SU-DHL-6 (cell line): ENCODE measurements around the gene COL26A1.
A peak's percentile ranks its signal among the peaks of the same experiment; 100 is the strongest.
"Not testable (repeated sequence)": the region's sequence is repeated elsewhere in the genome, so short reads cannot be mapped to it uniquely, and the experiment has no call there.

Experiments
- H2AFZ ChIP-seq: fragments of 200-600 bp; sonication (generic); 2 replicates; pipeline ENCODE4 v1.6.1; 2014; ENCODE audit warnings: low read depth, mild to moderate bottlenecking, moderate library complexity, mixed read lengths, antibody characterized with exemption, low read length; ENCODE audit not compliant: severe bottlenecking
- H3F3A ChIP-seq: fragments of 200-600 bp; shearing (Covaris generic); 2 replicates; pipeline ENCODE4 v1.6.0; 2016; ENCODE audit warnings: antibody characterized with exemption, mild to moderate bottlenecking; ENCODE audit not compliant: insufficient read depth
- H3K27ac ChIP-seq: fragments of 200-600 bp; sonication (generic); 2 replicates; pipeline ENCODE4 v1.5.1; 2016; ENCODE audit warnings: low read depth, mild to moderate bottlenecking, low read length, moderate library complexity, mixed read lengths
- H3K27me3 ChIP-seq: fragments of 200-600 bp; sonication (generic), shearing (Covaris generic); 2 replicates; pipeline ENCODE4 v1.6.0; 2014; ENCODE audit warnings: mild to moderate bottlenecking, low read length
- H3K36me3 ChIP-seq: fragments of 200-600 bp; sonication (generic); 2 replicates; pipeline ENCODE4 v1.6.1; 2014; ENCODE audit warnings: mild to moderate bottlenecking, low read length, mixed read lengths
- H3K4me2 ChIP-seq: fragments of 300-600, 200-600 bp; shearing (Covaris generic), sonication (generic); 2 replicates; pipeline ENCODE4 v1.6.0; 2014; ENCODE audit warnings: low read length, low read depth, mild to moderate bottlenecking; ENCODE audit not compliant: poor library complexity, severe bottlenecking
- H3K4me3 ChIP-seq: fragments of 200-600 bp; sonication (generic); 2 replicates; pipeline ENCODE4 v1.5.1; 2014; ENCODE audit warnings: antibody characterized with exemption, low read length, mild to moderate bottlenecking, mixed read lengths; ENCODE audit not compliant: insufficient read depth, poor library complexity, severe bottlenecking
- H3K79me2 ChIP-seq: fragments of 200-600 bp; sonication (generic); 2 replicates; pipeline ENCODE4 v1.6.1; 2014; ENCODE audit warnings: mild to moderate bottlenecking, low read length, moderate library complexity; ENCODE audit not compliant: insufficient read depth
- H3K9ac ChIP-seq: fragments of 200-600 bp; sonication (generic); 2 replicates; pipeline ENCODE4 v1.7.0; 2014; ENCODE audit warnings: mild to moderate bottlenecking, low read length
- H3K9me2 ChIP-seq: fragments of 200-600 bp; sonication (generic); replicated peaks from 2 replicates; pipeline ENCODE4 v1.6.1; 2014; ENCODE audit warnings: low read length; ENCODE audit not compliant: insufficient read depth
- H3K9me3 ChIP-seq: fragments of 200-600 bp; sonication (generic); 2 replicates; pipeline ENCODE4 v1.6.1; 2014; ENCODE audit warnings: low read length, mixed read lengths; ENCODE audit not compliant: insufficient read depth
- H4K20me1 ChIP-seq: fragments of 200-600 bp; sonication (generic); 2 replicates; pipeline ENCODE4 v1.6.1; 2014; ENCODE audit warnings: low read depth, mild to moderate bottlenecking, antibody characterized with exemption, low read length, moderate library complexity, mixed read lengths
- CTCF ChIP-seq: fragments of 200-600 bp; sonication (generic); IDR thresholded peaks from one replicate; pipeline ENCODE4 v1.5.1; 2017; ENCODE audit warnings: antibody characterized with exemption, mild to moderate bottlenecking, low read length, moderate library complexity; ENCODE audit not compliant: insufficient read depth, poor library complexity, severe bottlenecking
- EZH2phosphoT487 ChIP-seq: fragments of 200-600 bp; sonication (generic), shearing (Covaris generic); conservative IDR thresholded peaks from 2 replicates; pipeline ENCODE4 v1.6.1; 2018; ENCODE audit warnings: mild to moderate bottlenecking, antibody characterized with exemption, low read length, moderate library complexity, mixed read lengths

COL26A1 gene

GRCh38 chr7:101487753-101488152 is 125.1 kb downstream of the COL26A1 start:
- Histone ChIP-seq H2AFZ (no peak overlapping the region), H3K27ac (no peak overlapping the region), H3F3A (no peaks in the 10 kb centered on the region), H3K9ac (no peak overlapping the region), H3K79me2 (no peaks in the 10 kb centered on the region), H4K20me1 (no peaks in the 10 kb centered on the region), H3K9me2 (no peaks in the 10 kb centered on the region), H3K4me3 (no peak overlapping the region), H3K4me2 (no peak overlapping the region), H3K9me3 (no peaks in the 10 kb centered on the region), H3K36me3 (no peaks in the 10 kb centered on the region), H3K27me3 (no peaks in the 10 kb centered on the region)
- TF ChIP-seq EZH2phosphoT487 (no peak), CTCF (no peak)

- H3K27me3 ChIP-seq = no peaks in the 10 kb centered on the region
- no peak overlapping the region for H3K9ac ChIP-seq
- TF ChIP-seq CTCF = no peak
- peak; percentile 94; the same call in 1 of the 2 replicates for TF ChIP-seq EZH2phosphoT487
- no peaks in the 10 kb centered on the region for H3K36me3 ChIP-seq
- H3K4me3 ChIP-seq = no peak overlapping the region
- no peak overlapping the region for H3K27ac ChIP-seq
- no peaks in the 10 kb centered on the region for H3K9me2 ChIP-seq
- no peaks in the 10 kb centered on the region for H4K20me1 ChIP-seq
- H3K79me2 ChIP-seq = no peaks in the 10 kb centered on the region
- H2AFZ ChIP-seq = no peak overlapping the region
- H3K9me3 ChIP-seq = no peaks in the 10 kb centered on the region
- H3K4me2 ChIP-seq = no peak overlapping the region
- H3F3A ChIP-seq = no peaks in the 10 kb centered on the region
These were observed 126.3 kb downstream of the COL26A1 start for GRCh38 chr7:101488826-101489572.

GRCh38 chr7:101490439-101490838 is 127.8 kb downstream of the COL26A1 start:
- H3K27me3 ChIP-seq, H3K79me2 ChIP-seq, H3F3A ChIP-seq, H4K20me1 ChIP-seq, H3K4me3 ChIP-seq, H2AFZ ChIP-seq, H3K9ac ChIP-seq, H3K9me2 ChIP-seq, H3K4me2 ChIP-seq, H3K27ac ChIP-seq, H3K36me3 ChIP-seq, H3K9me3 ChIP-seq: not testable (repeated sequence)

- H3K79me2 ChIP-seq, H3K27ac ChIP-seq, H3K4me2 ChIP-seq, H3K36me3 ChIP-seq, H3F3A ChIP-seq, H3K27me3 ChIP-seq, H3K4me3 ChIP-seq, H3K9ac ChIP-seq, H3K9me2 ChIP-seq, H3K9me3 ChIP-seq, H4K20me1 ChIP-seq, H2AFZ ChIP-seq: not testable (repeated sequence)
These were observed 128.8 kb downstream of the COL26A1 start for GRCh38 chr7:101491442-101491841.
